ENCODE measurements around the gene ARL13B.
"Not testable (repeated sequence)": the region's sequence is repeated elsewhere in the genome, so short reads cannot be mapped to it uniquely, and the experiment has no call there.

The ARL13B gene

GRCh38 chr3:94066506-94067500 lies 86.8 kb downstream of the ARL13B start:
- no peak for DNase-seq (ENCODE audit: low read depth)
- no peak for TF ChIP-seq CTCF (IDR thresholded peaks at IDR 0.05; ENCODE audit: control insufficient read depth, extremely low read depth, insufficient read depth)
- H3K4me3 ChIP-seq (ENCODE audit: low read depth, low read length), result no peak overlapping the region

GRCh38 chr3:94069194-94069813 lies 89.3 kb downstream of the ARL13B start:
- TF ChIP-seq CTCF (IDR thresholded peaks at IDR 0.05; ENCODE audit: control insufficient read depth, extremely low read depth, insufficient read depth), result peak; percentile 42
- DNase-seq (ENCODE audit: low read depth), result no peak
- no peak overlapping the region for H3K4me3 ChIP-seq (ENCODE audit: low read depth, low read length)

- H3K4me3 ChIP-seq (ENCODE audit: low read depth, low read length), result no peak overlapping the region
- TF ChIP-seq CTCF (IDR thresholded peaks at IDR 0.05; ENCODE audit: control insufficient read depth, extremely low read depth, insufficient read depth), result no peak
- DNase-seq (ENCODE audit: low read depth), result no peak
Measured at GRCh38 chr3:94070341-94070911, 90.5 kb downstream of the ARL13B start.

- TF ChIP-seq CTCF (IDR thresholded peaks at IDR 0.05; ENCODE audit: control insufficient read depth, extremely low read depth, insufficient read depth), result no peak
- no peak for DNase-seq (ENCODE audit: low read depth)
- no peak overlapping the region for H3K4me3 ChIP-seq (ENCODE audit: low read depth, low read length)
Measured at GRCh38 chr3:94071713-94072284, 91.8 kb downstream of the ARL13B start.

GRCh38 chr3:94076055-94076454 lies 96.1 kb downstream of the ARL13B start:
- no peak for TF ChIP-seq CTCF (IDR thresholded peaks at IDR 0.05; ENCODE audit: control insufficient read depth, extremely low read depth, insufficient read depth)
- H3K4me3 ChIP-seq (ENCODE audit: low read depth, low read length), result no peak overlapping the region
- DNase-seq (ENCODE audit: low read depth), result no peak

- DNase-seq (ENCODE audit: low read depth); H3K4me3 ChIP-seq (ENCODE audit: low read depth, low read length): not testable (repeated sequence)
Measured at GRCh38 chr3:94080552-94080951, 100.6 kb downstream of the ARL13B start.

- DNase-seq (ENCODE audit: low read depth), result no peak
Measured at GRCh38 chr3:94081884-94082283, 101.9 kb downstream of the ARL13B start.

More at GRCh38 chr3:94081884-94082283, 101.9 kb downstream of the ARL13B start:
- no peak overlapping the region for H3K4me3 ChIP-seq (ENCODE audit: low read depth, low read length)
- TF ChIP-seq CTCF (IDR thresholded peaks at IDR 0.05; ENCODE audit: control insufficient read depth, extremely low read depth, insufficient read depth), result no peak

All from LNCaP clone FGC (cell line).